Measurements from ENCODE around the gene MACROD2. TPM values are rescaled to one million over a fixed set of nuclear protein-coding genes. Genes with fewer than 3 reads are reported as not detected.

Gene MACROD2
- total RNA-seq, 4 donors from 2014 or later, result 10.0 to 24.0 (median 17.0) TPM

- TF ChIP-seq POLR2A (IDR thresholded peaks at IDR 0.05), result no peak
- TF ChIP-seq, protein P1, sequence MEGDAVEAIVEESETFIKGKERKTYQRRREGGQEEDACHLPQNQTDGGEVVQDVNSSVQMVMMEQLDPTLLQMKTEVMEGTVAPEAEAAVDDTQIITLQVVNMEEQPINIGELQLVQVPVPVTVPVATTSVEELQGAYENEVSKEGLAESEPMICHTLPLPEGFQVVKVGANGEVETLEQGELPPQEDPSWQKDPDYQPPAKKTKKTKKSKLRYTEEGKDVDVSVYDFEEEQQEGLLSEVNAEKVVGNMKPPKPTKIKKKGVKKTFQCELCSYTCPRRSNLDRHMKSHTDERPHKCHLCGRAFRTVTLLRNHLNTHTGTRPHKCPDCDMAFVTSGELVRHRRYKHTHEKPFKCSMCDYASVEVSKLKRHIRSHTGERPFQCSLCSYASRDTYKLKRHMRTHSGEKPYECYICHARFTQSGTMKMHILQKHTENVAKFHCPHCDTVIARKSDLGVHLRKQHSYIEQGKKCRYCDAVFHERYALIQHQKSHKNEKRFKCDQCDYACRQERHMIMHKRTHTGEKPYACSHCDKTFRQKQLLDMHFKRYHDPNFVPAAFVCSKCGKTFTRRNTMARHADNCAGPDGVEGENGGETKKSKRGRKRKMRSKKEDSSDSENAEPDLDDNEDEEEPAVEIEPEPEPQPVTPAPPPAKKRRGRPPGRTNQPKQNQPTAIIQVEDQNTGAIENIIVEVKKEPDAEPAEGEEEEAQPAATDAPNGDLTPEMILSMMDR (IDR thresholded peaks at IDR 0.05), result no peak
- intact Hi-C loops (cut with DNase I; ENCODE audit: low total_unique reads), result no loop called here
- no peak for DNase-seq (ENCODE audit: low spot score in 2 of 2)
- H3K4me3 ChIP-seq (ENCODE audit: low read depth, poor library complexity, severe bottlenecking), result no peak overlapping the region
- WGBS, 2 donors, result 73 to 93% methylated on average over 4 of the region's 4 CpGs
Observed at GRCh38 chr20:14955399-14955798, 960.1 kb downstream of the MACROD2 start.

DNA sequence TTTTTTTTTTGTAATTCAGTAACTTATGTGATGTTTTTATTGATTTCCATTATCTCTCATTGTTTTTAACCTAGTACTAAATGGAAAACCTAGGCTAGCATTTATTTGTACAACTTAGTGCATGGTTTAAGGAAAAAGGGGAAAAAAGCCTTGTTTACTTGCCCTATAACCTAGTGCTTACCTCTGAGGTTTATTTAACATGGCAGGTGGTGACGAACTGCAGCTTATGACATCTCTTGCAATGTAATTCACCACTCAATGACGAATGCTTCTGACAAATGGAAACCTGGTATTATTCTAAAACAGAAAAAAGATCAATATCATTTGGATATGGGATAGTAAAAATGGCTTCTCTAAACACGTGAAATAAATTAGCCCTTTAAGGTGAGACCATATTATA lies 960.7 kb downstream of the MACROD2 start:
- intact Hi-C loops (cut with DNase I; ENCODE audit: low total_unique reads), result no loop called here
- DNase-seq (ENCODE audit: low spot score in 2 of 2), result no peak
- 53 to 81% methylated on average over 3 of the region's 3 CpGs for WGBS, 2 donors
- no peak overlapping the region for H3K4me3 ChIP-seq (ENCODE audit: low read depth, poor library complexity, severe bottlenecking)
- TF ChIP-seq, protein P1 (IDR thresholded peaks at IDR 0.05), result no peak
- TF ChIP-seq POLR2A (IDR thresholded peaks at IDR 0.05), result no peak

- no peak for DNase-seq (ENCODE audit: low spot score in 2 of 2)
- intact Hi-C loops (cut with DNase I; ENCODE audit: low total_unique reads), result no loop called here
- H3K4me3 ChIP-seq (ENCODE audit: low read depth, poor library complexity, severe bottlenecking), result no peak overlapping the region
- 80 to 84% methylated on average over 5 of the region's 5 CpGs for WGBS, 2 donors
- TF ChIP-seq, protein P1 (IDR thresholded peaks at IDR 0.05), result no peak
- no peak for TF ChIP-seq POLR2A (IDR thresholded peaks at IDR 0.05)
Observed at GRCh38 chr20:14956538-14956937, 961.2 kb downstream of the MACROD2 start.

DNA sequence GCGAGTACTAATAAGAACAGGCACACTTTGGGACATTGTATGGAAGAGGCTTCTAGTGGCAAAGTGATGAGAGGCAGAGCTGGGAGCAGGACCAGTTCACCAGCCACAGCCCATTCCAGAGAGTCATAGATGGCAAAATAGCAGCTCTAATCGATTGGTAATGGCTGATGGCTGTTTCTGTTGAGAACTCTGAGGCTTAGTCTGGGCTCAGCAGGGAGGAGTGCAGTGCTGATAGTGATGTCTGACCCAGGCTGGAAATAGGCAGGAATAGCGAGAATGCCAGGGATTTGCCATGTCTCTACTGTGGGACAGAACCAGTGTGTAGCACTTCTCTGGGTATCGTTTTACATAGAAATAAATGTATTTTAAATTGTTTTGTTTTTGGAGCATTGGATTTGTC lies 962.1 kb downstream of the MACROD2 start:
- intact Hi-C loops (cut with DNase I; ENCODE audit: low total_unique reads), result no loop called here
- WGBS, 2 donors, result 91 to 94% methylated on average over 4 of the region's 4 CpGs
- no peak for DNase-seq (ENCODE audit: low spot score in 2 of 2)
- TF ChIP-seq POLR2A (IDR thresholded peaks at IDR 0.05), result no peak
- TF ChIP-seq, protein P1 (IDR thresholded peaks at IDR 0.05), result no peak
- no peak overlapping the region for H3K4me3 ChIP-seq (ENCODE audit: low read depth, poor library complexity, severe bottlenecking)

DNA sequence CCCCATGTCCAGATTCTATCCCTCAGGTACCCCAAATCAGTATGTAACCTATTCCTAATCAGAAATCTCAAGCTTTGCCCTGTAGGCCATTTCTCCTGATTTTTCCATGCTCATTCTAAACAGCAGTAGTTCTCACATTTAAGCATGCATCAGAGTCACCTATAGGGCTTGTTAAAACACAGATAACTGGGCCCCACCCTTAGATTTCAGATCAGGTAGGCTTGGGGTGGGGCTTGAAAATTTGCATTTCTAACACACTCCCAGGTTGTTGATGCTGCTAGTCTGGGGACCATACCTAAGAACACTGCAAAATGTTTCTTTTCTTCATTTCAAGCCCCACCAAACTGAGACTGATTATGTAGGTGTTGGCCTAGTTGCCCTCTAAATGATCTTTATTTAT lies 963.3 kb downstream of the MACROD2 start:
- intact Hi-C loops (cut with DNase I; ENCODE audit: low total_unique reads), result no loop called here
- H3K4me3 ChIP-seq (ENCODE audit: low read depth, poor library complexity, severe bottlenecking), result no peak overlapping the region
- DNase-seq (ENCODE audit: low spot score in 2 of 2), result no peak
- TF ChIP-seq POLR2A (IDR thresholded peaks at IDR 0.05), result no peak
- TF ChIP-seq, protein P1 (IDR thresholded peaks at IDR 0.05), result no peak
